ENCODE results near the gene ZNF343.

DNA sequence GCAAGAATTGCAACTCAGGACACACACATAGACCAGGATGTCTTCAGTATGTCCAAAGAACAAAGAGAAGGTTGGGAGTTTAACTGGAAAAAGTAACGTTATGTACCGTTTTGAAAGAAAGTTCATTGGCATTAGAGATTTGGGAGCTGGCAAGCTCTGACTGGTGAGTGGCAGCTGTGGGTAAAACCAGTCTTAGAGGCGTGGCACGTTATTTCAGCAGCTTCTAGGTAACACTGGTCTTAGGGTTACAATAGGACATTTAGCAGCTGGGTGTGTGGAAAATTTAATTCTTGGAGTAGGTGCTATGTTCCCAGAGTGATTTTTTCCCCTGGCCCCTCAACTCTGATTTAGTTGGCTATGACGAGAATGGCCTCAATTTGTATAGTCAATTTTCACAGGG is 57.3 kb downstream of the ZNF343 start:
- TF ChIP-seq ZNF274 (IDR thresholded peaks at IDR 0.05; ENCODE audit: low read depth, low read length): no peak
- no peak for TF ChIP-seq YY1 (IDR thresholded peaks at IDR 0.05; ENCODE audit: insufficient read depth, insufficient read length)

Data from NT2/D1 (cell line).